Spleen (tissue), 7 donors: ENCODE measurements around the gene CACNA1H.

Experiments
- CTCF ChIP-seq, 11 experiments: fragments of 200-600 bp in 7 of 11; fragments of 450-650 bp in 4 of 11; sonication (generic) in 4 of 11; IDR thresholded peaks in 8 of 11; conservative IDR thresholded peaks in 3 of 11; 1 replicate in 7 of 11; 2 replicates in 4 of 11; pipeline versions ENCODE4 v1.4.0 to v1.8.0; 2016 to 2021; ENCODE audit warnings: antibody characterized with exemption in 11 of 11, inconsistent platforms in 4 of 11, mild to moderate bottlenecking in 1 of 11
- POLR2AphosphoS5 ChIP-seq, 3 donors: sonication (generic); formaldehyde crosslinking; IDR thresholded peaks; one replicate each; pipeline ENCODE4 v1.5.1; 2017; ENCODE audit warnings: antibody characterized with exemption in 3 of 3
- donor health status: DM: no; HTN: no; CAD: no; lungs with moderate emphysema.
- donor health status: DM: no; HTN: no; CAD: no.
- donor health status: DM: no; HTN: no; CAD: no.

GRCh38 chr16:1237990-1238389, 85.1 kb downstream of the CACNA1H start:
- TF ChIP-seq CTCF (IDR thresholded peaks at IDR 0.05 in 8 of 11, conservative IDR thresholded peaks at IDR 0.05 in 3 of 11) (no peak), POLR2AphosphoS5 (IDR thresholded peaks at IDR 0.05) (no peak)
